ENCODE results near the gene FHOD3. TPM values are rescaled to one million over a fixed set of nuclear protein-coding genes. Genes with fewer than 3 reads are reported as not detected.

FHOD3 gene
- under 0.01 and 0.33 TPM in 2 replicates for total RNA-seq

DNA sequence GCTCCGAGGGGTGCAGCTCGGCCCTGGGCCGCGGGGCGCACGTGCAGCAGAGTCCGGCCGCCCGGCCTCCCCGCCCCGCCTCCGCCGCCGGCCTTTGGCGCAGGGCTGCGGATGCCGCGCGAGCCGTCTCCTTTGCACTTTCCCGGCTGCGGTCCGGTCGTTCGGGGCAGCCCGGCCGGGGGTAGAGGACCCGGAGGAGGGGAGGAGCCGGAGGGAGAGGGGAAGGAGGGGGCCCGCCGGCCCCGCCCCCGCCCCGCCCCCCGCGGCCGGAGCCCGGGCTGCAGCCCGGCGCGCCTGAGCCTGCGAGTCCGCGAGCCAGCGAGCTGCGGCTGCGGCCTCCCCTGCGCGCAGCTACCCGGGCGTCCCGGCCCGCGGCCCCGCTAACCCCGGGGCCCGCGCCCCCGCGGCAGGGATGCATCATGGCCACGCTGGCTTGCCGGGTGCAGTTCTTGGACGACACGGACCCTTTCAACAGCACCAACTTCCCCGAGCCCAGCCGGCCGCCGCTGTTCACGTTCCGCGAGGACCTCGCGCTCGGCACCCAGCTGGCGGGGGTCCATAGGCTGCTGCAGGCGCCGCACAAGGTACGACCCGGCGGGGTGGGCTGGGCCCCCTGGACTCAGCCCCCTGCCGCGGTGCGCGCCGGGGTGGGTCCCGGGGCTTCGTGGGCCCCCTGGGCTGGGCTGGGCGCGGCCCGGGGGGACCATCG is at the start of gene FHOD3:
FHOD3 (plus strand) TSS at position 297 of the 709 bp plus-strand sequence; CDS start at position 420, 123 bp downstream.

DNA sequence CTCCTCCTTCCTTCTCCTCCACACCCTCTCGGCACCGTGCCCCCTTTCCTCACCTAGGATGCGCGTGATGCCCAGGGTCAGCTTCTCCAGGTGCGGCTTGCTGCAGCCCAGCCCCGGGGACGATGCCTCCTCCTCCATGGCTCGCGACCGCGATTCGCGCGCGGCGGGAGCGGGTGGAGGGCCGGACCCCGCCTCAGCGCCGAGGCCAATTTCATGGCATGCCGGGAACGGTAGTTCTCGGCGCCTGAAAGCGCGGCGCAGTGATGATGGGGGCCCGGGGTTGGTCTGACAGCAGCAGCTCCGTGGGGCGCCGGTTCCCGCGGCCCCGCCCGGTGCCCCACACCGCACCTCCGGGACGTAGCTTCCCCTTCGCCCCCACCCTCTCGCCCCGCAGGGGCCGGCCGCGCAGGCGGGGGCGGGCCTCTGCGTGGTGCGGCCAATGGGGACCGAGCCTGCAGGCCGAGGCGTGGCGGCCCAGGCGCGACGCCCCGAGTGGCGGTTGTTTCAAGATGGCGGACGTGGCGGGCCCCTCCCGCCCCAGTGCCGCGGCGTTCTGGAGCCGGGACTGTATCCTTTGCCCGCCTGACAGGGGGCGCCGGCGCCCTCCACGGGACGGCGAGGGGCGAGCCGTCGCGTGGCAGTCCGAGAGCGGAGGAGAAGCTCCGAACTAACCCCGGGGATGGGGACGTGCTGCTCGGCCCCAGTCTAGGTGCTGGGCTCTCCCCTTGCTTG is 531.3 kb downstream of the FHOD3 start, which contains the start of the genes KIAA1328 and TPGS2:
KIAA1328 (plus strand) TSS at position 498 of the 732 bp plus-strand sequence; CDS start at position 510, 12 bp downstream.
TPGS2 (minus strand) TSS at position 373 of the 732 bp plus-strand sequence; CDS start at position 138, 235 bp downstream.

Other genes starting within 250 kb of the FHOD3 start
- 47.4 and 56.2 TPM in 2 replicates for gene RPRD1A, start 230.2 kb upstream of the FHOD3 start, total RNA-seq
- 19.6 and 23.4 TPM in 2 replicates for gene SLC39A6, start 168.4 kb upstream of the FHOD3 start, total RNA-seq
- 69.1 and 78.1 TPM in 2 replicates for gene ELP2, start 167.8 kb upstream of the FHOD3 start, total RNA-seq
- gene MOCOS, start 110.2 kb upstream of the FHOD3 start, total RNA-seq: 0.48 and 0.65 TPM in 2 replicates

Data from vein endothelial cell (primary cell).